Esophagus squamous epithelium (tissue), 5 donors: ENCODE data around the gene ELOVL7. TPM values are rescaled to one million over a fixed set of nuclear protein-coding genes. Genes with fewer than 3 reads are reported as not detected.
"Not testable (repeated sequence)": the region's sequence is repeated elsewhere in the genome, so short reads cannot be mapped to it uniquely, and the experiment has no call there.

Experiments
- DNase-seq: peaks from one replicate; lab custom pipeline; 2025; lab: John Stamatoyannopoulos, UW
- H3K27ac ChIP-seq, 4 donors: fragments of 200-600 bp; sonication (generic); one replicate each; pipeline ENCODE4 v1.5.1; 2016 to 2019; ENCODE audit warnings: mild to moderate bottlenecking in 1 of 4
- H3K27me3 ChIP-seq, 4 donors: fragments of 200-600 bp; sonication (generic); 1 replicate in 3 of 4; 2 replicates in 1 of 4; pipeline versions ENCODE4 v1.5.1 to v1.6.0; 2017 to 2021; ENCODE audit warnings: antibody characterized with exemption in 1 of 4
- H3K36me3 ChIP-seq, 3 donors: fragments of 200-600 bp; sonication (generic); one replicate each; pipeline ENCODE4 v1.5.1; 2016 to 2019
- H3K4me1 ChIP-seq, 3 donors: fragments of 200-600 bp; sonication (generic); one replicate each; pipeline ENCODE4 v1.5.1; 2017 to 2019
- H3K4me3 ChIP-seq, 4 donors: fragments of 200-600 bp; sonication (generic); 1 replicate in 3 of 4; 2 replicates in 1 of 4; pipeline ENCODE4 v1.5.1; 2016 to 2019; ENCODE audit warnings: mild to moderate bottlenecking in 2 of 4, moderate library complexity in 1 of 4
- H3K9me3 ChIP-seq, 3 donors: fragments of 200-600 bp; sonication (generic); one replicate each; pipeline ENCODE4 v1.5.1; 2016 to 2019
- CTCF ChIP-seq, 6 experiments: fragments of 450-650 bp in 4 of 6; fragments of 200-600 bp in 2 of 6; sonication (generic) in 2 of 6; IDR thresholded peaks; one replicate each; pipeline ENCODE4 v1.5.1; 2016 to 2019; ENCODE audit warnings: antibody characterized with exemption in 6 of 6, mild to moderate bottlenecking in 4 of 6, moderate library complexity in 4 of 6
- POLR2A ChIP-seq, 4 donors: fragments of 450-650 bp; IDR thresholded peaks; one replicate each; pipeline ENCODE4 v1.6.1; 2017; ENCODE audit warnings: antibody characterized with exemption in 4 of 4, mild to moderate bottlenecking in 4 of 4, moderate library complexity in 3 of 4
- WGBS, 2 donors: methylation state at CpG; one replicate each; pipeline ENCODE4 v1.1.5; 2018; 5-methylcytosine and 5-hydroxymethylcytosine counted together
- intact Hi-C: fragments of 100-400 bp; cut with DNase I; formaldehyde crosslinking; loops from one replicate; pipeline ENCODE4 v1.15.0; 2022
- total RNA-seq, 4 donors: library from RNA; depleted of rRNA; stranded (reverse); fragments of >200 nt; gene quantifications; one replicate each; pipeline ENCODE4 v1.1.0, GENCODE V29; 2016
- donor health status: DM: yes; HTN: yes; CAD: no.

Gene ELOVL7
- total RNA-seq, 4 donors from 2014 or later = 4.0 to 9.8 (median 8.1) TPM

DNA sequence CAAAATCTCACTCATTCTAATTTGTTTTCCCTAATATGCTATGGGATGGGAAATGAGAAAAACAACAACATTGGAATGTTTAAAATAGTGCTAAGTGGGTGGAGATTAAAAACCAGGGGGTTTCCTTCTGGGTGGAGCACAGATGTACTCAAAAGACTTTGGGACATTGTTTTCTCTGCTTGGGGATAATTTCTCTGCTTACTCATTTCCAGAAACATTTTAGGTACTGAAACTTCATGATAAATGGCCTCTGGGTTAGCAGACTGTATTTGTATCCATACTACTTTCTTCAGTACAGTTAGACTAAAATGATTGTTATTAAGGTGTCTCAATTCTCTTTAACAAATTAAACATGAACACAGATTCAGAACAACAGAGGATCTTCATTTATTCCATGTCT, 17.4 kb downstream of the ELOVL7 start:
- DNase-seq = no peak
- H3K27ac ChIP-seq = no peak overlapping the region
- TF ChIP-seq POLR2A (IDR thresholded peaks at IDR 0.05) (no peak), CTCF (IDR thresholded peaks at IDR 0.05) (no peak)

GRCh38 chr5:60823574-60823973, 20.5 kb downstream of the ELOVL7 start:
- no peaks in the 10 kb centered on the region for H3K27me3 ChIP-seq
- no peak for DNase-seq
- WGBS, 2 donors = 52 to 55% methylated on average over 1 of the region's 1 CpG
- no peak overlapping the region for H3K27ac ChIP-seq
- intact Hi-C loops = no loop called here
- H3K4me3 ChIP-seq = no peak overlapping the region
- no peaks in the 10 kb centered on the region for H3K36me3 ChIP-seq
- H3K4me1 ChIP-seq = no peaks in the 10 kb centered on the region
- no peaks in the 10 kb centered on the region for H3K9me3 ChIP-seq
- TF ChIP-seq POLR2A (IDR thresholded peaks at IDR 0.05) (no peak), CTCF (IDR thresholded peaks at IDR 0.05) (no peak)

More for the DNA sequence above, 17.4 kb downstream of the ELOVL7 start:
- intact Hi-C loops = no loop called here
- Histone ChIP-seq H3K9me3 (no peaks in the 10 kb centered on the region), H3K4me1 (no peaks in the 10 kb centered on the region), H3K36me3 (no peaks in the 10 kb centered on the region), H3K27me3 (no peaks in the 10 kb centered on the region), H3K4me3 (no peak overlapping the region)

DNA sequence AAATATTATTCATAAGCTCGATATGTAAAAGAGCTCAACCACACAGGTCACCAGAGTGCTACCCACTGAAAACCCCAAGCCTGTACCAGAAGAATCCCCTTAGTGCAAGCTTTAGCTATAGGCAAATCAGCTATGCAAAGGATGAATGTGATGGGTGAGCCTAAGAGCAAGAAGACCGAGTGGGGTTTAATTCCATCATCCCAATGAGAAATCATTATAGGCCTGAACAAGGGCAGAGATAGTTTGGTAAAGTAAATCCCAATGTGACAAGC, 21.8 kb downstream of the ELOVL7 start:
- Histone ChIP-seq H3K36me3 (no peaks in the 10 kb centered on the region), H3K4me1 (no peaks in the 10 kb centered on the region), H3K27me3 (no peaks in the 10 kb centered on the region), H3K27ac (no peak overlapping the region), H3K9me3 (no peaks in the 10 kb centered on the region), H3K4me3 (no peak overlapping the region)
- no peak for DNase-seq
- 74 to 96% methylated on average over 2 of the region's 2 CpGs for WGBS, 2 donors
- TF ChIP-seq POLR2A (IDR thresholded peaks at IDR 0.05) = no peak
- no peak for TF ChIP-seq CTCF (IDR thresholded peaks at IDR 0.05)
- intact Hi-C loops = no loop called here

- DNase-seq = no peak
- TF ChIP-seq POLR2A (IDR thresholded peaks at IDR 0.05) (no peak), CTCF (IDR thresholded peaks at IDR 0.05) (no peak)
- Histone ChIP-seq H3K27ac (no peak overlapping the region), H3K4me1 (no peaks in the 10 kb centered on the region), H3K4me3 (no peak overlapping the region), H3K36me3 (no peaks in the 10 kb centered on the region), H3K9me3 (no peaks in the 10 kb centered on the region), H3K27me3 (no peaks in the 10 kb centered on the region)
- 92 to 95% methylated on average over 4 of the region's 4 CpGs for WGBS, 2 donors
- intact Hi-C loops = no loop called here
These were observed 22.4 kb downstream of the ELOVL7 start for GRCh38 chr5:60821488-60822284.

- DNase-seq = no peak
- intact Hi-C loops = no loop called here
- WGBS, 2 donors = 75 to 76% methylated on average over 9 of the region's 9 CpGs
These were observed 23.2 kb downstream of the ELOVL7 start for GRCh38 chr5:60820593-60821487.

DNA sequence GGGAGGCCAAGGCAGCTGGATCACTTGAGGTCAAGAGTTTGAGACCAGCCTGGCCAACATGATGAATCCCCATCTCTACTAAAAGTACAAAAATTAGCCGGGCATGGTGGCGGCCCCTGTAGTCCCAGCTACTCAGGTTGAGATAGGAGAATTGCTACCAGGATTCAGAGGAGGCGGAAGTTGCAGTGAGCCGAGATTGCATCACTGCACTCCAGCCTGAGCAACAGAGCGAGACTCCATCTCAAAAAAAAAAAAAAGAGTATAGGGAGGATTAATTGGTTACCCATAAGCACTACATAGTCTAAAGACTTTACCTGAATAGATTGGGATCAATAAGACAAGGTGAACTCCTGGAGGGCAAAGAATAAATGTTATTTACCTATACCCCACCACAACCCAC, 27.9 kb downstream of the ELOVL7 start:
- H3K4me1 ChIP-seq, H3K4me3 ChIP-seq, H3K27me3 ChIP-seq, H3K9me3 ChIP-seq, DNase-seq, intact Hi-C loops, H3K27ac ChIP-seq, H3K36me3 ChIP-seq: not testable (repeated sequence)
- 92 to 96% methylated on average over 4 of the region's 5 CpGs for WGBS, 2 donors

More at GRCh38 chr5:60820593-60821487, 23.2 kb downstream of the ELOVL7 start:
- Histone ChIP-seq H3K36me3 (no peaks in the 10 kb centered on the region), H3K4me1 (no peaks in the 10 kb centered on the region), H3K4me3 (no peak overlapping the region), H3K9me3 (no peaks in the 10 kb centered on the region), H3K27ac (no peak overlapping the region), H3K27me3 (no peaks in the 10 kb centered on the region)
- TF ChIP-seq CTCF (IDR thresholded peaks at IDR 0.05) (no peak), POLR2A (IDR thresholded peaks at IDR 0.05) (no peak)
